ENCODE measurements around the gene TMC2. TPM values are rescaled to one million over a fixed set of nuclear protein-coding genes. Genes with fewer than 3 reads are reported as not detected.

The TMC2 gene
- total and polyA plus RNA-seq, 10 donors = 0.07 to 1.2 (median 0.13) TPM; not detected in 2

DNA sequence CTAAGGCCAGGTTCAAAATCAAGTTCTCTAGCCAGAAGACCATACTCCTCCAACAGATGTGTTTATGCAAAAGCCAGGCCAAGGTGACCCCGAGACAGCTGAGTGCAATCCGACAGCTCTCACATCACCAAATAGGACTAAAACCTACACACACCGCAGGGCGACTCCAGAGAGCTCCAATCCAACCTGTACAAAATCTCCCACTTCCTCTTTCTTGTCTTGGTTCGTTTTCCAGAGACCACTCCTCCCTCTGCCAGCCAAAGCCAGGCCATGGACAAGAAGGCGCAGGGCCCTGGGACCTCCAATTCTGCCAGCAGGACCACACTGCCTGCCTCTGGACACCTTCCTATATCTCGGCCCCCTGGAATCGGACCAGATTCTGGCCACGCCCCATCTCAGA lies 104.5 kb downstream of the TMC2 start:
- no peak overlapping the region for H3K4me3 ChIP-seq
- no peaks in the 10 kb centered on the region for H3K4me1 ChIP-seq
- peaks cover 0 to 9% (median 0%) of the 10 kb centered on the region in 6 donors for H3K36me3 ChIP-seq
- WGBS, 5 donors = 73 to 93% (median 83%) methylated on average over 9 of the region's 9 CpGs
- intact Hi-C loops (cut with DNase I; ENCODE audit: low total_unique reads) = loop anchor here (10.0 kb wide), 1 partner anchor 116 kb away; no protein-coding TSS in a partner anchor
- DNase-seq = no peak
- H3K27ac ChIP-seq = no peak overlapping the region
- TF ChIP-seq POLR2A (IDR thresholded peaks at IDR 0.05) (no peak), POLR2AphosphoS5 (IDR thresholded peaks at IDR 0.05) (no peak)
- TF ChIP-seq, protein P1, sequence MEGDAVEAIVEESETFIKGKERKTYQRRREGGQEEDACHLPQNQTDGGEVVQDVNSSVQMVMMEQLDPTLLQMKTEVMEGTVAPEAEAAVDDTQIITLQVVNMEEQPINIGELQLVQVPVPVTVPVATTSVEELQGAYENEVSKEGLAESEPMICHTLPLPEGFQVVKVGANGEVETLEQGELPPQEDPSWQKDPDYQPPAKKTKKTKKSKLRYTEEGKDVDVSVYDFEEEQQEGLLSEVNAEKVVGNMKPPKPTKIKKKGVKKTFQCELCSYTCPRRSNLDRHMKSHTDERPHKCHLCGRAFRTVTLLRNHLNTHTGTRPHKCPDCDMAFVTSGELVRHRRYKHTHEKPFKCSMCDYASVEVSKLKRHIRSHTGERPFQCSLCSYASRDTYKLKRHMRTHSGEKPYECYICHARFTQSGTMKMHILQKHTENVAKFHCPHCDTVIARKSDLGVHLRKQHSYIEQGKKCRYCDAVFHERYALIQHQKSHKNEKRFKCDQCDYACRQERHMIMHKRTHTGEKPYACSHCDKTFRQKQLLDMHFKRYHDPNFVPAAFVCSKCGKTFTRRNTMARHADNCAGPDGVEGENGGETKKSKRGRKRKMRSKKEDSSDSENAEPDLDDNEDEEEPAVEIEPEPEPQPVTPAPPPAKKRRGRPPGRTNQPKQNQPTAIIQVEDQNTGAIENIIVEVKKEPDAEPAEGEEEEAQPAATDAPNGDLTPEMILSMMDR (IDR thresholded peaks at IDR 0.05 in 8 of 11, conservative IDR thresholded peaks at IDR 0.05 in 3 of 11) = no peak
- no peaks in the 10 kb centered on the region for H3K9me3 ChIP-seq
- H3K27me3 ChIP-seq (replicated peaks in 1 of 7) = no peaks in the 10 kb centered on the region

DNA sequence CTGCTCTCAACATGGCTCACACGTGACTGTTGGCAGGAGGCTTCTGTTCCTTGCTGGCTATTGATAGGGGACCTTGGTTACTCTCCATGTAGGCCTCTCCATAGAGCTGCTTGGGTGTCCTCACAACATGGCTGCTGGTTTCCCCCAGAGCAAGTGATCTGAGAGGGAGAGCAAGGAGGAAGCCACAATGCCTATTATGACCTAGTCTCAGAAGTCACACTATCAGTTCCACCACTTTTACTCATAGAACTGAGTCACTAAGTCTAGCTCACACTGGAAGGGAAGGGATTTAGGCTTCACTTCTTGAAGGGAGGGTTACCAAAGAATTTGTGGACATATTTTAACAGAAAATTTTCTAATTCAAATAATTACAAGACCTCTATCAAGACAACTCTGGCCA lies 107.3 kb downstream of the TMC2 start:
- TF ChIP-seq POLR2A (IDR thresholded peaks at IDR 0.05) = no peak
- TF ChIP-seq, protein P1 (IDR thresholded peaks at IDR 0.05 in 8 of 11, conservative IDR thresholded peaks at IDR 0.05 in 3 of 11) = no peak
- no peak for TF ChIP-seq POLR2AphosphoS5 (IDR thresholded peaks at IDR 0.05)
- Histone ChIP-seq H3K36me3 (peaks cover 0 to 9% (median 0%) of the 10 kb centered on the region in 6 donors), H3K27me3 (replicated peaks in 1 of 7) (no peaks in the 10 kb centered on the region), H3K27ac (no peak overlapping the region), H3K4me1 (peaks cover 0 to 8% (median 2%) of the 10 kb centered on the region in 6 donors), H3K9me3 (no peaks in the 10 kb centered on the region), H3K4me3 (no peak overlapping the region)
- intact Hi-C loops (cut with DNase I; ENCODE audit: low total_unique reads) = loop anchor here (10.0 kb wide), 1 partner anchor 119 kb away; no protein-coding TSS in a partner anchor
- DNase-seq = no peak
- WGBS, 5 donors = 63 to 100% (median 93%) methylated on average over 1 of the region's 1 CpG

DNA sequence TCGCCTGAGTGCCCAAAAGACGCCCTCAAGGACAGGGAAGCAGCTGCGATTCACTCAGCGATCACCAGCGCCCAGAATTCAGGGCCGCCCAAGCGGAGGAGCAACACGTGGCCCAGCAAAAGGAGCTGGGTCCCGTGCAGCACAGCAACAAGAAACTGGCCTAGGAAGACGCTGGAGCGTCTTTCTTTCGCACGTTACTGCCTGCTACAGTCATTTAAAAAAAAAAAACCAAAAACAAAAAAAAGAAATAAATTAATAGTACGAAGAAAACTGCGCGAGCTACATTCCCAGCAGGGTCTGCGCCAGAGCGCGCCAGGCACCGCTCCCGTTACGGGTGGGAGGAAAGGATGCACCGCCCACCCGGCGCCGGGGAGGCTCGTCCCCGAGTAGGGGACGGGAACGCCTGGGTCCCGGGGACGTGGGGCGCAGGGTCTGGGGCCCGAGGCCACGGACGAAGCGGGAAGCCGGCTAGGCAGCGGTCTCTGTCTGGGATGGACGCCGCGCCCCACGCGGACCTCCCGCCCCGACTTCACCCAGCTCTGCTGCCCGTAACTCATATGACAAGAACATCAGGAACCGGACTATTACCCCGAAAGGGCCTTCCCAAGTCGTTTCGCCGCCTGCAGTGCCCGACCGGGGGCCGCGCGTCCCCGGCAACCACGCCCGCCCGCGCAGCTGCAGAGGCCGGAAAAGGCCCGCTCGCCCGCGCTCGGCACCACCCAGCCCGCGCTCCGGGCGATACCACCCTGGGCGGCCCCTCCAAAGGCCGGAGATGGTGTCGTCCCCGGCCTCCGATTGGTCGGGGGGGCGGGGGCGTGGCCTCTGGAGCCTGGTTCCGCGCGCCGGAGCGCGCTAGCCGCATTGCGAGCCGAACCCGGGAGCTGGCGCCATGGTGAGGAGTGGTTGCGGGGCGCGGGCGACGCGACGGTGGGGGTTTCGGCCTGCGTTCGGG lies 115.7 kb downstream of the TMC2 start, which contains the start of gene NOP56:
Gene NOP56 (plus strand): TSS at position 861 of the 952 bp plus-strand sequence. CDS start 29 bp downstream, at position 890.
- Histone ChIP-seq H3K9me3 (no peaks in the 10 kb centered on the region), H3K4me3 (peak within 1 kb of the TSS; percentile 70 to 100 (median 99)), H3K27ac (peak within 1 kb of the TSS; percentile 88 to 96 (median 92)), H3K27me3 (replicated peaks in 1 of 7) (no peaks in the 10 kb centered on the region), H3K36me3 (peaks cover 7 to 35% (median 30%) of the 10 kb centered on the region in 6 donors), H3K4me1 (peaks cover 17 to 67% (median 33%) of the 10 kb centered on the region in 6 donors)
- WGBS, 5 donors = 0 to 1% (median 0%) methylated on average over 69 to 101 of the region's 101 CpGs
- peak; percentile 98 for DNase-seq
- intact Hi-C loops (cut with DNase I; ENCODE audit: low total_unique reads) = no loop called here
- peak in 2 of 3 donors; percentile 82 to 84 for TF ChIP-seq POLR2A (IDR thresholded peaks at IDR 0.05)
- TF ChIP-seq, protein P1 (IDR thresholded peaks at IDR 0.05 in 8 of 11, conservative IDR thresholded peaks at IDR 0.05 in 3 of 11) = no peak
- TF ChIP-seq POLR2AphosphoS5 (IDR thresholded peaks at IDR 0.05) = peak; percentile 95 to 98 (median 97)

Data from spleen (tissue), 11 donors.